Measurements from ENCODE around the gene OPN1MW3. TPM values are rescaled to one million over a fixed set of nuclear protein-coding genes. Genes with fewer than 3 reads are reported as not detected.

The OPN1MW3 gene
- total RNA-seq, 1 donor from 2014 or later = not detected

- H3K9me3 ChIP-seq = no peaks in the 10 kb centered on the region
- no peaks in the 10 kb centered on the region for H3K36me3 ChIP-seq
- no peak overlapping the region for H3K27ac ChIP-seq
- no peak for TF ChIP-seq POLR2A (IDR thresholded peaks at IDR 0.05)
- TF ChIP-seq, protein P1, sequence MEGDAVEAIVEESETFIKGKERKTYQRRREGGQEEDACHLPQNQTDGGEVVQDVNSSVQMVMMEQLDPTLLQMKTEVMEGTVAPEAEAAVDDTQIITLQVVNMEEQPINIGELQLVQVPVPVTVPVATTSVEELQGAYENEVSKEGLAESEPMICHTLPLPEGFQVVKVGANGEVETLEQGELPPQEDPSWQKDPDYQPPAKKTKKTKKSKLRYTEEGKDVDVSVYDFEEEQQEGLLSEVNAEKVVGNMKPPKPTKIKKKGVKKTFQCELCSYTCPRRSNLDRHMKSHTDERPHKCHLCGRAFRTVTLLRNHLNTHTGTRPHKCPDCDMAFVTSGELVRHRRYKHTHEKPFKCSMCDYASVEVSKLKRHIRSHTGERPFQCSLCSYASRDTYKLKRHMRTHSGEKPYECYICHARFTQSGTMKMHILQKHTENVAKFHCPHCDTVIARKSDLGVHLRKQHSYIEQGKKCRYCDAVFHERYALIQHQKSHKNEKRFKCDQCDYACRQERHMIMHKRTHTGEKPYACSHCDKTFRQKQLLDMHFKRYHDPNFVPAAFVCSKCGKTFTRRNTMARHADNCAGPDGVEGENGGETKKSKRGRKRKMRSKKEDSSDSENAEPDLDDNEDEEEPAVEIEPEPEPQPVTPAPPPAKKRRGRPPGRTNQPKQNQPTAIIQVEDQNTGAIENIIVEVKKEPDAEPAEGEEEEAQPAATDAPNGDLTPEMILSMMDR (IDR thresholded peaks at IDR 0.05) = no peak
- TF ChIP-seq POLR2AphosphoS5 (IDR thresholded peaks at IDR 0.05; ENCODE audit: insufficient read depth in 1 of 2, low read depth in 1 of 2) = no peak
- no peak for DNase-seq (ENCODE audit: extremely low spot score in 2 of 2)
- no peak overlapping the region for H3K4me3 ChIP-seq
- no peaks in the 10 kb centered on the region for H3K27me3 ChIP-seq
- no peaks in the 10 kb centered on the region for H3K4me1 ChIP-seq
- intact Hi-C loops (cut with DNase I) = no loop called here
Measured at GRCh38 chrX:154320406-154320805, 63.0 kb downstream of the OPN1MW3 start.

Other genes starting within 250 kb of the OPN1MW3 start
- 46.7 TPM for gene IRAK1, start 237.7 kb upstream of the OPN1MW3 start, total RNA-seq
- 38.5 TPM for gene MECP2, start 159.9 kb upstream of the OPN1MW3 start, total RNA-seq
- gene OPN1LW, start 113.3 kb upstream of the OPN1MW3 start, total RNA-seq = not detected
- gene OPN1MW, start 75.0 kb upstream of the OPN1MW3 start, total RNA-seq = not detected
- gene OPN1MW2, start 37.8 kb upstream of the OPN1MW3 start, total RNA-seq = not detected
- gene TEX28, start 37.5 kb downstream of the OPN1MW3 start, total RNA-seq = not detected
- not detected for gene TKTL1, start 38.2 kb downstream of the OPN1MW3 start, total RNA-seq
- 1,247 TPM for gene FLNA, start 117.1 kb downstream of the OPN1MW3 start, total RNA-seq
- gene EMD, start 121.7 kb downstream of the OPN1MW3 start, total RNA-seq = 59.2 TPM
- gene RPL10, start 140.8 kb downstream of the OPN1MW3 start, total RNA-seq = 3,948 TPM
- gene DNASE1L1, start 151.7 kb downstream of the OPN1MW3 start, total RNA-seq = 52.1 TPM
- gene TAFAZZIN, start 154.0 kb downstream of the OPN1MW3 start, total RNA-seq = 59.2 TPM
- gene ATP6AP1, start 171.1 kb downstream of the OPN1MW3 start, total RNA-seq = 54.5 TPM
- gene GDI1, start 179.6 kb downstream of the OPN1MW3 start, total RNA-seq = 116 TPM
- gene FAM50A, start 186.6 kb downstream of the OPN1MW3 start, total RNA-seq = 33.6 TPM
- gene PLXNA3, start 200.7 kb downstream of the OPN1MW3 start, total RNA-seq = 20.1 TPM
- 27.7 TPM for gene LAGE3, start 221.7 kb downstream of the OPN1MW3 start, total RNA-seq
- 30.2 TPM for gene UBL4A, start 229.0 kb downstream of the OPN1MW3 start, total RNA-seq
- gene SLC10A3, start 233.0 kb downstream of the OPN1MW3 start, total RNA-seq = 28.2 TPM